ENCODE measurements around the gene CCR8.

DNA sequence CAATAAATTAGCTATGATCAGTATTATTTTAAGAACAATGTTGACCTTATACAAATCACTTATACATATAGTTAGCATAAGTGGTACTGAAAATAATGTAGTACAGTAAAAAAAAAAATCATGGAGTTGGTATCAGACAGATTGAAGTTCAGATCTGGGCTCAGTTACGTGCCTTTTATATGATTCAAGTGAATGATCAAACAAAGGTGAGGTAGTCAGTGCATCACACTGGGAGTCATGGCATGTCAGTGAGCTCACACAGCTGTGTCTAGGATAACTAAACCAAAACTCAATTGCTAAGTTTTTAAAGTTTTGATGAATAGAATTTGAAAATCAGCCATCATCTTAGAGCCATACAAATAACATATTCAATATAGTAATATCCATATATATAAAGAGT, 11.2 kb upstream of the CCR8 start:
- TF ChIP-seq, protein P1, sequence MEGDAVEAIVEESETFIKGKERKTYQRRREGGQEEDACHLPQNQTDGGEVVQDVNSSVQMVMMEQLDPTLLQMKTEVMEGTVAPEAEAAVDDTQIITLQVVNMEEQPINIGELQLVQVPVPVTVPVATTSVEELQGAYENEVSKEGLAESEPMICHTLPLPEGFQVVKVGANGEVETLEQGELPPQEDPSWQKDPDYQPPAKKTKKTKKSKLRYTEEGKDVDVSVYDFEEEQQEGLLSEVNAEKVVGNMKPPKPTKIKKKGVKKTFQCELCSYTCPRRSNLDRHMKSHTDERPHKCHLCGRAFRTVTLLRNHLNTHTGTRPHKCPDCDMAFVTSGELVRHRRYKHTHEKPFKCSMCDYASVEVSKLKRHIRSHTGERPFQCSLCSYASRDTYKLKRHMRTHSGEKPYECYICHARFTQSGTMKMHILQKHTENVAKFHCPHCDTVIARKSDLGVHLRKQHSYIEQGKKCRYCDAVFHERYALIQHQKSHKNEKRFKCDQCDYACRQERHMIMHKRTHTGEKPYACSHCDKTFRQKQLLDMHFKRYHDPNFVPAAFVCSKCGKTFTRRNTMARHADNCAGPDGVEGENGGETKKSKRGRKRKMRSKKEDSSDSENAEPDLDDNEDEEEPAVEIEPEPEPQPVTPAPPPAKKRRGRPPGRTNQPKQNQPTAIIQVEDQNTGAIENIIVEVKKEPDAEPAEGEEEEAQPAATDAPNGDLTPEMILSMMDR (IDR thresholded peaks at IDR 0.05; ENCODE audit: low read length) = no peak
- TF ChIP-seq EZH2 (optimal IDR thresholded peaks at IDR 0.05; ENCODE audit: low read depth, low read length) = no peak
- TF ChIP-seq EZH2phosphoT487 (IDR thresholded peaks at IDR 0.05; ENCODE audit: low read length) = no peak

Measured in MM.1S (cell line).